Mucosa of rectum (tissue), 2 donors: ENCODE results near the gene PSG1.
"Not testable (repeated sequence)": the region's sequence is repeated elsewhere in the genome, so short reads cannot be mapped to it uniquely, and the experiment has no call there.

Source experiments
- H3K27ac ChIP-seq, 2 donors: one replicate each; pipeline ENCODE4 v1.7.0; 2013; ENCODE audit warnings: inconsistent platforms in 2 of 2, low read depth in 2 of 2, low read length in 2 of 2
- H3K27me3 ChIP-seq, 2 donors: one replicate each; pipeline ENCODE4 v1.7.0; 2013; ENCODE audit warnings: low read length in 2 of 2; ENCODE audit not compliant: control insufficient read depth in 2 of 2, insufficient read depth in 2 of 2
- H3K36me3 ChIP-seq, 2 donors: one replicate each; pipeline ENCODE4 v1.7.0; 2013; ENCODE audit warnings: low read length in 2 of 2; ENCODE audit not compliant: control insufficient read depth in 2 of 2, insufficient read depth in 2 of 2
- H3K4me1 ChIP-seq, 2 donors: one replicate each; pipeline ENCODE4 v1.7.0; 2013; ENCODE audit warnings: low read length in 2 of 2, mild to moderate bottlenecking in 1 of 2; ENCODE audit not compliant: control insufficient read depth in 2 of 2, insufficient read depth in 2 of 2
- H3K4me3 ChIP-seq, 2 donors: one replicate each; pipeline ENCODE4 v1.7.0; 2013; ENCODE audit warnings: low read length in 2 of 2
- H3K9ac ChIP-seq, 2 donors: one replicate each; pipeline ENCODE4 v1.7.0; 2013; ENCODE audit warnings: low read length in 2 of 2, low read depth in 1 of 2, mild to moderate bottlenecking in 1 of 2
- H3K9me3 ChIP-seq, 2 donors: one replicate each; pipeline ENCODE4 v1.7.0; 2013; ENCODE audit warnings: low read length in 2 of 2; ENCODE audit not compliant: control insufficient read depth in 2 of 2
- donor health status: healthy.
- donor health status: Normal muscosa, but diverticular disease.

The PSG1 gene

DNA sequence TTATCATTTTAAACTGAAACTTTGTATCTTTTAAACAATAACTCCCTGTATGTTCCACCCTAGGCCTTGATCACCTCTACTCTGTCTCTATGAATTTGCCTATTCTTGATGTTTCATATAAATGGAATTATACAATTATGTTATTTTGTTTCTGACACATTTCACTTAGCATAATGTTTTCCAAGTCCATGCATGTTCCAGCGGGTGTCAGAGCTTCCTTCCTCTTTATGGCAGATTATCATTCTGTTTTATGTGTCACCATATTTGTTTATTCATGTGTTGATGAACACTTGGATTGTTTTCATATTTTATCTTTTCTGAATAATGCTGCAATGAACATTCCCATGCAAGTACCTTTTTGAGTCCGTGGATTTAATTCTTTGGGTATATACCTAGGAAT lies 3.2 kb upstream of the PSG1 start:
- H3K27ac ChIP-seq, H3K9me3 ChIP-seq, H3K4me1 ChIP-seq, H3K9ac ChIP-seq, H3K36me3 ChIP-seq, H3K4me3 ChIP-seq, H3K27me3 ChIP-seq: not testable (repeated sequence)

DNA sequence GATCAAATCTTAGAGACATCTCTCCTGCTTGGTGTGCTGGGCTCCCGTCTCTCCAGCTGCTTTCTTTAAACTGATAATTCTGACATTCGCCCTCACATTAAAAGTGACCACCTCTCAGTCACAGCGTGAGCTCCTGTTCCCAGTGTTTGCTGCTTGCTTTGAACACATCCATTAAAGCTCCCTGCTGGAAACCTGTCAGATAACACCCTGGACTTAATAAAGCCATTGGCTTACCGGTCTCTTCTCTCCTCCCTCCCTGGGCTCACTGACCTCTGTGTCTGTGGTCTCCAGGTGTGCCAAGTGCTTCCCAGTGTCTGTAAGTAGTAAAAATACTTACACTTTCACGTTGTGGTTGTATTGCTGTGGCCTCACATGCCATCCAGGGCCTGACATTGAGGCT lies 2.5 kb upstream of the PSG1 start:
- not testable (repeated sequence) for H3K27ac ChIP-seq, H3K36me3 ChIP-seq, H3K27me3 ChIP-seq, H3K9me3 ChIP-seq, H3K9ac ChIP-seq, H3K4me3 ChIP-seq, H3K4me1 ChIP-seq

DNA sequence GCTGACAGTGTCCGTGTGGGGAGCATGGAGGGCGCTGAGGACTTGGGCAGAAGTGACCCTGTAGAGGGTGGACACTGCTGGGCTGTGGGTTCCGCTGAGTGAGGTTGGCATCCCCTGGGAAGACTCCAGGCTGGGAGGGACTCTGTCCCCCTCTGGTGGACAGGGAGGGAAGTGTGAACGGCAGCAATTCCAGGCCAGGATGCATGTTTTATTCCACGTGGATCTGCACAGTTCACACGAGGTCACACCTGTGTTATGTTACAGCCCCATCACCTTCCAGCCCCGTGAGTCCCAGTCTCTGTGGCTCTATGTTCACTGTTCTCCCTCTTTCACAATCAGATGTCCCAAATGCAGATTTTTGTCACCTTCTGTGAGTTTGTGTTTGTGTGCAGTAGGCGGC lies 1.8 kb upstream of the PSG1 start:
- not testable (repeated sequence) for H3K9ac ChIP-seq, H3K27ac ChIP-seq

DNA sequence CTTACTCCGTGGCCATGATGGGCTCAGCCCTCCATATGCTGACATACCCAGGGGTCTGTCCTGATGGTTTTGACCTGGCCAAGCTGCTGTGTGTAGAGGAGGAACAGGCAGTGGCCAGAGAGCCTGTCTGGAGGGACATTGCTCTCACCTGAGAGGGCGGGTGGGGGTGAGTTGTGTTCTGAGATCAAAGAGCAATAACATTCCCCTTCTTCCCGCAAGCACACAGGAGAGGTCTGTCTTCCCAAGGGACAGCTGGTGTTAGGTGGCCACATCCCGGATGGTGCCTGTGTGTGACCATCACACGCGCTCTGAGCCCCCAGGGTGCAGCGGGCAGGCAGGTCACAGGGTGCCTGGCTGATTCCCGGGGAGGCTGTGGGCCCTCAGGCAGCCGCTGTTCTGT lies 1.1 kb upstream of the PSG1 start:
- H3K4me3 ChIP-seq, H3K4me1 ChIP-seq, H3K9ac ChIP-seq, H3K9me3 ChIP-seq, H3K27ac ChIP-seq, H3K27me3 ChIP-seq, H3K36me3 ChIP-seq: not testable (repeated sequence)

More for the DNA sequence above, 1.8 kb upstream of the PSG1 start:
- H3K36me3 ChIP-seq, H3K4me3 ChIP-seq, H3K4me1 ChIP-seq, H3K27me3 ChIP-seq, H3K9me3 ChIP-seq: not testable (repeated sequence)

DNA sequence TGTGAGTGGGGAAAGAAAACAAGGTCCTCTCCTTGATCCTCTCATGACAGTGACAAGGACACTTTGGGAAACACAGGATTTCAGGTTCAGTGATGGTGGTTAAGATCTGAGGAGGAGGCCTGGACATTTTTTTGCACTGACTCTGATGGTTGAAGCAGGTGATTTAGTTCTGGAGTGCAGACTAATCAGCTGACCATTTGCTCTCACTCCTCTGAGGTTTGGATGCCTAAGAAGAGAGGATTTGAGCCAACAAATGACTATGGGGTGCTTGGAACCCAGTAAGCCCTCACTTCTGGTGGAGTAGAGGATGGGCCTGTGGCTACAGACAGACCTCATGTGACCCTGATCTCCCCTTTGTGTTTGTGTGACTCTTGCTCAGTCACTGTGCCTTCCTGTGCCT lies 2.9 kb downstream of the PSG1 start:
- not testable (repeated sequence) for H3K9ac ChIP-seq, H3K27me3 ChIP-seq, H3K9me3 ChIP-seq, H3K4me3 ChIP-seq, H3K4me1 ChIP-seq, H3K27ac ChIP-seq, H3K36me3 ChIP-seq

DNA sequence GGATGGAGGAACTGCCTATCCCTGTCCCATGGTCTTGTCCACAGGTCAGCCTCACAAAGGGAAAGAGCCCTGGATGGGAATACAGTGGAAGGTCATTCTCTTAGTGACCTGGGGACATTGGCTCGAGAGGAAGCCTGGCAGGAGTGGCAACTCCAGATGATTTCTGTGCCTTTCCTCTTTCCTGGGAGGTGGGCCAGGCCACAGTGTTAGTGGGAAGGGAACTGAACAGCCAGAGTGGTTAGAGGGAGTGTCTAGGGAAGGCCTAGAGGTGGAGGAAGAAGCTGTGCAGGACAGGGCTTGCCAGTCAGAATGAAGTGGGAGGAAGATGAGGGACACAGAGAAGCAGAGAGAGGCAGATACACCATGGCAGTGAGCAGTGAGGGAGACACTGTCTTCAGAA lies 3.6 kb downstream of the PSG1 start:
- H3K36me3 ChIP-seq, H3K9ac ChIP-seq, H3K27ac ChIP-seq, H3K4me1 ChIP-seq, H3K27me3 ChIP-seq, H3K4me3 ChIP-seq, H3K9me3 ChIP-seq: not testable (repeated sequence)

DNA sequence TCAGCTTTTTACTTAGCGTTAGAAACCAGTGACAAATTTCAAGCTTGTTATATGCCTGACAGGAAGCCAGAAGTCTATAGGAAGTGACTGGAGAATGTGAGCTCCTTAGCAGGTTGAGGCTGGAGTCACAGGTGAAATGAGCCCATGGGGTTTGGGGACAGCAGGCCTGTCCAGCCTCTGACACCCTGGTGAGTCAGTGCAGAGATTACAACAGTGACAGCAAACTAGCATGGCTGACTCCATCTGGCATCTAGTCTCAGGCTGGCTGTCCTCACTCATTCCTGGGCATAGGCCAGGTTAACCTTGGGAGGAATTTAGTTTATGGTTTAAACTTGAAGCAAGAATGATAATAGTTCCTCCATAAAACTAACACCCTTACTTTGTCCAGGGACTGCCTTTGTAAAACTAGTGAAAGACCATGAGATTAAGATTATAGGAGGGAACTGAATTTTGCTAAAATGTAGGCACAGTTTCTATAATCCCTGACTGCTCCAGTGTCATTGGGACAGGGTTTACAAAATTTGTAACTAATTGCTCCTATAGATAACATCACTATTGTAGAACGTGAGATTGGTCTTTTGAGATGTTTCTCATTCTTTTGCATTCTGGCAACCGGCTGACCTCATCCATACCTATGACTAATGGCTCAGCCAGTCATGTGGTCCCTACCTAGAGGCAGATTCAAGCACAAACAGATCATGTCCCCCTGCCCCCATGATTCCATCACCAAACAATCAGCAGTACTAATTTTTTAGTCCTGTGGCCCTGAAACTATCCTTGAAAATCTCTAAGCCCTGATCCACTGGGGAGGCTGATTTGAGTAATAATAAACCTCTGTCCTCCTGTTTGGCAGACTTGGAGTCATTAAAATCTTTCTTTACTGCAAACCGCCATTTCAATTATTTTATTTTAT lies 4.4 kb downstream of the PSG1 start:
- not testable (repeated sequence) for H3K4me1 ChIP-seq, H3K9me3 ChIP-seq, H3K27me3 ChIP-seq, H3K27ac ChIP-seq, H3K4me3 ChIP-seq, H3K36me3 ChIP-seq, H3K9ac ChIP-seq

DNA sequence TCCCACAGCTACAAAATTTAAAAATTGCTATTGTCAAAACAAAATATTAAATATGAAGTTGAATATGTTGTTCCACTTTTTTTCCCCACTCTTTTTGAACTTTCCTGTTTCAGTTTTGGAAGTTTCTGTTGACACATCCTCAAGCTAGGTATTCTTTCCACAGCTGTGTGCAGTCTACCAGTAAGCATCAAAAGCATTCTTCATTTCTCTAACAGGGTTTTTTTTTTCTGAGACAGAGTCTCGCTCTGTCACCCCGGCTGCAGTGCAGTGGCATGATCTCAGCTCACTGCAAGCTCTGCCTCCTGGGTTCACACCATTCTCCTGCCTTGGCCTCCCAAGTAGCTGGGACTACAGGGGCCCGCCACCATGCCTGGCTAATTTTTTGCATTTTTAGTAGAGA lies 5.4 kb downstream of the PSG1 start:
- H3K9me3 ChIP-seq, H3K27ac ChIP-seq, H3K4me1 ChIP-seq: not testable (repeated sequence)

DNA sequence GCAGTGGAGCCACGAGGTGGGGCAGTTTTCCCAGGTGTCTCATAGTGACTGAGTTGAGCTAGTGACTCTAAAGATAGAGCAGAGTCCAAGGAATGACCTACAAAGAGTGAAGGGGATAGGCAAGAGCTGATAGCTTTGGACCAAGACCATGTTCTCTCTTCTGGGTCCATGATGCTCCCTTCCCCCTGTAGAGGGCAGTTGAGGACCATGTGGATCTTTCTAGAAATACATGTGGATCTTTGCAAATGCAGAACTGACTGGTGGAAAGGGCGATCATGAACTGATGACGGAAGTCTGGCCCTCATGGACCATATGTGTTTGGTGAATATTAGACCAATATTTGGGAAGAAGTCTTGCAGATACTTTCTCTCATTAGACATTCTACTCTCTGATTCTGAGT lies 6.9 kb downstream of the PSG1 start:
- Histone ChIP-seq H3K4me3 (no peak overlapping the region), H3K27ac (no peak overlapping the region), H3K4me1 (no peaks in the 10 kb centered on the region), H3K9me3 (no peaks in the 10 kb centered on the region), H3K36me3 (no peaks in the 10 kb centered on the region), H3K9ac (no peak overlapping the region), H3K27me3 (no peaks in the 10 kb centered on the region)

More for the DNA sequence above, 5.4 kb downstream of the PSG1 start:
- not testable (repeated sequence) for H3K36me3 ChIP-seq, H3K9ac ChIP-seq, H3K27me3 ChIP-seq, H3K4me3 ChIP-seq

DNA sequence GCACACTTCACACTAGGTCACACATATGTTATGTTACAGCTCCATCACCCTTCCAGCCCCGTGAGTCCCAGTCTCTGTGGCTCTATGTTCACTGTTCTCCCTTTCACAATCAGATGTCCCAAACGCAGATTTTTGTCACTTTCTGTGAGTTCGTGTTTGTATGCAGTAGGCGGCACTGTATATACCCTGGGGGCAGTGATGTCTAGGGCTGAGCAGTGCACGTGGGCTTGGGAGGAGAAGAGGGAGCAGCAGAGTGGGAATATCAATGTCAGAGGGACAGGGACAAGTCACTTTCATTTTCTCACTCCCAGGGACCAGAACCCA lies 22.0 kb downstream of the PSG1 start:
- Histone ChIP-seq H3K27ac (no peak overlapping the region), H3K9me3 (no peaks in the 10 kb centered on the region), H3K4me3 (no peak overlapping the region), H3K4me1 (no peaks in the 10 kb centered on the region), H3K27me3 (no peaks in the 10 kb centered on the region), H3K9ac (no peak overlapping the region), H3K36me3 (no peaks in the 10 kb centered on the region)
